ENCODE results near the gene COLGALT1. TPM values are rescaled to one million over a fixed set of nuclear protein-coding genes. Genes with fewer than 3 reads are reported as not detected.

Gene COLGALT1
- total RNA-seq, 1 donor from 2014 or later: 74.2 TPM

- FAIRE-seq: no peak
- no peak for TF ChIP-seq CTCF (IDR thresholded peaks at IDR 0.05; ENCODE audit: insufficient read depth, low read length, severe bottlenecking)
- DNase-seq (ENCODE audit: low read depth): no peak
- H3K4me3 ChIP-seq (ENCODE audit: low read depth, low read length): no peak overlapping the region
- no peaks in the 10 kb centered on the region for H3K27me3 ChIP-seq (ENCODE audit: control insufficient read depth, insufficient read depth, low read length)
- no peaks in the 10 kb centered on the region for H3K36me3 ChIP-seq (ENCODE audit: control insufficient read depth, insufficient read depth, low read length)
These were observed 25.9 kb upstream of the COLGALT1 start for GRCh38 chr19:17529239-17530158.

- no peaks in the 10 kb centered on the region for H3K36me3 ChIP-seq (ENCODE audit: control insufficient read depth, insufficient read depth, low read length)
These were observed 24.9 kb upstream of the COLGALT1 start for GRCh38 chr19:17530586-17530985.

GRCh38 chr19:17532116-17532515, 23.3 kb upstream of the COLGALT1 start:
- no peak for DNase-seq (ENCODE audit: low read depth)
- no peak for FAIRE-seq
- TF ChIP-seq CTCF (IDR thresholded peaks at IDR 0.05; ENCODE audit: insufficient read depth, low read length, severe bottlenecking): no peak

More at GRCh38 chr19:17530586-17530985, 24.9 kb upstream of the COLGALT1 start:
- DNase-seq (ENCODE audit: low read depth) (no peak), FAIRE-seq (no peak)
- no peak overlapping the region for H3K4me3 ChIP-seq (ENCODE audit: low read depth, low read length)
- TF ChIP-seq CTCF (IDR thresholded peaks at IDR 0.05; ENCODE audit: insufficient read depth, low read length, severe bottlenecking): no peak
- H3K27me3 ChIP-seq (ENCODE audit: control insufficient read depth, insufficient read depth, low read length): no peaks in the 10 kb centered on the region

GRCh38 chr19:17532557-17532956, 22.9 kb upstream of the COLGALT1 start:
- Histone ChIP-seq H3K4me3 (ENCODE audit: low read depth, low read length) (no peak overlapping the region), H3K36me3 (ENCODE audit: control insufficient read depth, insufficient read depth, low read length) (no peaks in the 10 kb centered on the region), H3K27me3 (ENCODE audit: control insufficient read depth, insufficient read depth, low read length) (no peaks in the 10 kb centered on the region)
- DNase-seq (ENCODE audit: low read depth) (no peak), FAIRE-seq (no peak)
- TF ChIP-seq CTCF (IDR thresholded peaks at IDR 0.05; ENCODE audit: insufficient read depth, low read length, severe bottlenecking): no peak

More at GRCh38 chr19:17532116-17532515, 23.3 kb upstream of the COLGALT1 start:
- H3K4me3 ChIP-seq (ENCODE audit: low read depth, low read length): no peak overlapping the region
- no peaks in the 10 kb centered on the region for H3K27me3 ChIP-seq (ENCODE audit: control insufficient read depth, insufficient read depth, low read length)
- H3K36me3 ChIP-seq (ENCODE audit: control insufficient read depth, insufficient read depth, low read length): no peaks in the 10 kb centered on the region

GRCh38 chr19:17534767-17535166, 20.7 kb upstream of the COLGALT1 start:
- Histone ChIP-seq H3K27me3 (ENCODE audit: control insufficient read depth, insufficient read depth, low read length) (peaks cover 2% of the 10 kb centered on the region), H3K36me3 (ENCODE audit: control insufficient read depth, insufficient read depth, low read length) (no peaks in the 10 kb centered on the region), H3K4me3 (ENCODE audit: low read depth, low read length) (no peak overlapping the region)
- FAIRE-seq (no peak), DNase-seq (ENCODE audit: low read depth) (no peak)
- TF ChIP-seq CTCF (IDR thresholded peaks at IDR 0.05; ENCODE audit: insufficient read depth, low read length, severe bottlenecking): no peak
